ENCODE data around the gene MYOCD. TPM values are rescaled to one million over a fixed set of nuclear protein-coding genes. Genes with fewer than 3 reads are reported as not detected.
A peak's percentile ranks its signal among the peaks of the same experiment; 100 is the strongest.

The MYOCD gene, protein sequence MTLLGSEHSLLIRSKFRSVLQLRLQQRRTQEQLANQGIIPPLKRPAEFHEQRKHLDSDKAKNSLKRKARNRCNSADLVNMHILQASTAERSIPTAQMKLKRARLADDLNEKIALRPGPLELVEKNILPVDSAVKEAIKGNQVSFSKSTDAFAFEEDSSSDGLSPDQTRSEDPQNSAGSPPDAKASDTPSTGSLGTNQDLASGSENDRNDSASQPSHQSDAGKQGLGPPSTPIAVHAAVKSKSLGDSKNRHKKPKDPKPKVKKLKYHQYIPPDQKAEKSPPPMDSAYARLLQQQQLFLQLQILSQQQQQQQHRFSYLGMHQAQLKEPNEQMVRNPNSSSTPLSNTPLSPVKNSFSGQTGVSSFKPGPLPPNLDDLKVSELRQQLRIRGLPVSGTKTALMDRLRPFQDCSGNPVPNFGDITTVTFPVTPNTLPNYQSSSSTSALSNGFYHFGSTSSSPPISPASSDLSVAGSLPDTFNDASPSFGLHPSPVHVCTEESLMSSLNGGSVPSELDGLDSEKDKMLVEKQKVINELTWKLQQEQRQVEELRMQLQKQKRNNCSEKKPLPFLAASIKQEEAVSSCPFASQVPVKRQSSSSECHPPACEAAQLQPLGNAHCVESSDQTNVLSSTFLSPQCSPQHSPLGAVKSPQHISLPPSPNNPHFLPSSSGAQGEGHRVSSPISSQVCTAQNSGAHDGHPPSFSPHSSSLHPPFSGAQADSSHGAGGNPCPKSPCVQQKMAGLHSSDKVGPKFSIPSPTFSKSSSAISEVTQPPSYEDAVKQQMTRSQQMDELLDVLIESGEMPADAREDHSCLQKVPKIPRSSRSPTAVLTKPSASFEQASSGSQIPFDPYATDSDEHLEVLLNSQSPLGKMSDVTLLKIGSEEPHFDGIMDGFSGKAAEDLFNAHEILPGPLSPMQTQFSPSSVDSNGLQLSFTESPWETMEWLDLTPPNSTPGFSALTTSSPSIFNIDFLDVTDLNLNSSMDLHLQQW
- 0.05 TPM for total RNA-seq
- polyA plus RNA-seq: 0.80 TPM
- long read RNA-seq, donor 1: 0 reads
- long read RNA-seq, donor 2: 0 reads
- long read RNA-seq, donor 3: 0 reads
- long read RNA-seq, donor 4: 0 reads
- long read RNA-seq, donor 5: 0 reads
- long read RNA-seq, donor 6: 0 reads
- long read RNA-seq, donor 7: 0 reads
- long read RNA-seq, donor 8: 0 reads
- long read RNA-seq, donor 9: 0 reads
- long read RNA-seq, donor 10: 0 reads

DNA sequence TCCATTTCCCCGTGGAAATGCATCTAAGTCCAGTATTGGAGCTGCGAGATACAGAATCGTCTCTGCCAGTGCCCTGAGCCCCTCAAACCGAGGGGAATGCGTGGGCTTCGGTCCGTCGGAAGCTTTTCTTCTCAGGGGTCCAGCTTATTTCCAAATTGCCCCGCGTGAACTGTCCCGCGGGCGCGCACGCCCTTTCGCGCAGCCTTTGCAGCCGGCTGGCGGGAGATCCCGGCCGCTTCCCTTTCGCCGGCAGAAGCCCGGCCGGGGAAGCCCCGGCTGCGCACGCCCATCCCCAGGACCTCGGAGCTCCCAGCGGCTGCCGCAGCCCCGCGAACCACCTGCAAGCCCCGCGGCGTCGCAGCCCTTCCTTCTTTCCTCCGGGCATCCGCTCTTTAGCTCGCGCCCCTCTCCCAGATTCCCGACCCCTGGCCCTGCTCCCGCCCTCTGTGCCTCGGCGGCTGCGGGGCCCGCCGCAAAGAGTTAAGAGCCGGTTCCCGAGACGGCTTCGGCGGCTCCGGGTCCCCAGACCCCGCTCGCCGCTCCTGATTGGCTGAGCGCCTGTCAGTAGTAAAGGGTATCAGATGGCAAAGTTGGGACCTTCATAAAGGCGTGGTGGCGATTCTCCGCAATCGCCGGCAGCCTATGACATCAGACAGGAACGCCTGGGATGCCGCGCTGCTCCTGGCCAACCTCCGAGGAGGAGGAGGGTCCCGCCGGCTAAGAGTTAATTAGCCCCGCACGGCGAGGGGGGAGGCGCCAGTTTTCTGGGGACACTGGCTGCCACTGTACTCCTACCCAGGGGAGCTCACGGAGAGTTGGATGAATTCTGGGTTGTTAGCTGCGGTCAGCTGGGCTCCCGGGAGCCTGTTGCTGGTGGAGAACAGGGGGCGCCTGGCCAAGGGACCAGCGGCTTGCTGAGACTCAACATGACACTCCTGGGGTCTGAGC, at the start of gene MYOCD:
Gene MYOCD (plus strand): TSS at position 628 of the 948 bp plus-strand sequence. CDS start 299 bp downstream, at position 927.
- 3% methylated on average over 78 of the region's 78 CpGs for WGBS
- Histone ChIP-seq H3K4me3 (ENCODE audit: low read length in 2 of 2) (peak within 1 kb of the TSS in 1 of 2 donors; percentile 8), H3K27ac (ENCODE audit: low read depth in 1 of 2, low read length in 1 of 2) (no peak within 1 kb of the TSS), H3K9me3 (ENCODE audit: control insufficient read depth in 2 of 2, insufficient read depth in 1 of 2, low read length in 1 of 2) (no peaks in the 10 kb centered on the region), H3K36me3 (ENCODE audit: control insufficient read depth in 2 of 2, insufficient read depth in 2 of 2, low read length in 1 of 2) (no peaks in the 10 kb centered on the region), H3K27me3 (ENCODE audit: control insufficient read depth in 2 of 2, insufficient read depth in 1 of 2, low read length in 1 of 2) (peaks cover 11 to 35% of the 10 kb centered on the region in 2 donors), H3K4me1 (ENCODE audit: control insufficient read depth in 2 of 2, insufficient read depth in 2 of 2, low read length in 2 of 2) (no peaks in the 10 kb centered on the region)
- DNase-seq (ENCODE audit: low read depth in 6 of 9, low spot score in 9 of 9): no peak

DNA sequence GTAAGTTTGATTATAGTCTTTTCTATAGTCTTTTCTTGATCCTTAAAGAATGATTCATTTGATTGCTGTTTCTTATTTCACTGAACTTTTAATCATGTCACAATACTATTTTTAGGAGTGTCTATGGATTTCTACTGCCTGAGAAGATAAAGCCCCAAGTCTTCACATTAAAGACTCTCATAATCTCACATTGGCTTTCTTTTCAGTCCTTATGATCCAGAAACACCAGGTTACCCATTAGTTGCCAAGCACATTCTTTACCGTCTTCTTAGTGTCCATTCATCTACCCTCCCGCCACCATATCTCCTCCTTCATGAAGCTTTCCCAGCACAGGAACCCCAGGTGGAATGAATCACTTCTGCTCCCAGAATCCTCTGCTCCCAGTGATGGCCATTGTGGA, 49.5 kb upstream of the MYOCD start:
- DNase-seq (ENCODE audit: low read depth in 6 of 9, low spot score in 9 of 9): no peak
- no peaks in the 10 kb centered on the region for H3K9me3 ChIP-seq (ENCODE audit: control insufficient read depth in 2 of 2, insufficient read depth in 1 of 2, low read length in 1 of 2)
- WGBS: 96% methylated on average over 2 of the region's 2 CpGs
- H3K27ac ChIP-seq (ENCODE audit: low read depth in 1 of 2, low read length in 1 of 2): no peak overlapping the region
- H3K4me3 ChIP-seq (ENCODE audit: low read length in 2 of 2): no peak overlapping the region
- no peaks in the 10 kb centered on the region for H3K36me3 ChIP-seq (ENCODE audit: control insufficient read depth in 2 of 2, insufficient read depth in 2 of 2, low read length in 1 of 2)
- no peaks in the 10 kb centered on the region for H3K27me3 ChIP-seq (ENCODE audit: control insufficient read depth in 2 of 2, insufficient read depth in 1 of 2, low read length in 1 of 2)
- no peaks in the 10 kb centered on the region for H3K4me1 ChIP-seq (ENCODE audit: control insufficient read depth in 2 of 2, insufficient read depth in 2 of 2, low read length in 2 of 2)

DNA sequence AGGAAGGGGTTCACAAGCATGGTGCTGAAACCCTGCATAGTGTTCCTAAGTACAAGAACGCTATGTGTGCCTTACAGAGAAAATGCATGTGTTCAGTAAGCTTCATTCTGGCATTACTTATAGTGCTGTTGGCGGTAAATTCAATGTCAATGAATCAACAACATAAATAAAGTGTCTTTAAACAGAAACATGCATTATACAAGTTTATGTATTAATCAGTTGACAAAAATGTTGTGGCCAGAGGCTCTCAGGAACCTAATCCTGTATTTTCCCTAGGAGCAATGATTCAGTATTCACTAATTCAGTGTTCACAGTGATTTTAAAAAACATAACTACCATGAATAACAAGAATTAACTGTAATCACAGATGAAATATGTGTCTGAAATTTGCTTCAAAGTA, 47.1 kb upstream of the MYOCD start:
- Histone ChIP-seq H3K4me1 (ENCODE audit: control insufficient read depth in 2 of 2, insufficient read depth in 2 of 2, low read length in 2 of 2) (no peaks in the 10 kb centered on the region), H3K27me3 (ENCODE audit: control insufficient read depth in 2 of 2, insufficient read depth in 1 of 2, low read length in 1 of 2) (no peaks in the 10 kb centered on the region), H3K4me3 (ENCODE audit: low read length in 2 of 2) (no peak overlapping the region), H3K36me3 (ENCODE audit: control insufficient read depth in 2 of 2, insufficient read depth in 2 of 2, low read length in 1 of 2) (no peaks in the 10 kb centered on the region), H3K9me3 (ENCODE audit: control insufficient read depth in 2 of 2, insufficient read depth in 1 of 2, low read length in 1 of 2) (no peaks in the 10 kb centered on the region), H3K27ac (ENCODE audit: low read depth in 1 of 2, low read length in 1 of 2) (no peak overlapping the region)
- 93% methylated on average over 2 of the region's 2 CpGs for WGBS
- no peak for DNase-seq (ENCODE audit: low read depth in 6 of 9, low spot score in 9 of 9)

DNA sequence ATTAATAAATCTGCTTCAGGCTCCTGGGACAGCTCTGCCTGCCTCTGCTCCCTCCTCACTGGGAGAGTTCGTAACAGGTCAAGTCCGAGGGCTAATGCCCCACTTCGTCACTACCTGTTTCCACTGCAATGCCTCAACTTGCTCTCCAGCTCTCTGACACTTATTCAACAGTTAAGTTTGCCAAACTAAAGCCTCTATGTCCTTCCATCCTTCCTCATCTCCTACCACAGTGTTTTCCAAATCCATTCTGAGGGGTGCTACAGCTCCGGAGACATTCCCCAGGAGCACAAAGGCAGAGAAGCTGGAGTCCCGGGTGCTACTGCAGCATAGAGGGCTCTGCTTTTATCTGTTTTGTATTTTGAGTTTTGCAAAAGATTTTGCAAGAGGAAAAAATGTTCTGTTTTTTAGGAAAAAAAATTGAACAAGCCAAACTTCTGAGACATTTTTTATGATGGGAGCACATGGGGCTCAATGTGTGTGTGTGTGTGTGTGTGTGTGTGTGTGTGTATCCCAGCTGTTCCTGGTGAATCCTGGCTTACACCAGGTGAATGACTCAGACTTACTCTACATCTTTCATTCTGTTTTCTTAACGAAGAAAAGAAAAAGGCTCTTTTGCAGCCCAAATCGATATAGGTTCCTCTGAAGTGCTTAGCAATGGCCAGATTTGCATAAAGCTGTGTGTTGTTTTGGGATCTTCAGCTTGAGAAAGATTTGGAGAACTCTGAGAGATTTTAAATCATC, 46.1 kb upstream of the MYOCD start:
- 81% methylated on average over 7 of the region's 7 CpGs for whole genome bisulfite sequencing
- H3K27me3 ChIP-seq (ENCODE audit: control insufficient read depth in 2 of 2, insufficient read depth in 1 of 2, low read length in 1 of 2): no peaks in the 10 kb centered on the region
- no peak overlapping the region for H3K27ac ChIP-seq (ENCODE audit: low read depth in 1 of 2, low read length in 1 of 2)

DNA sequence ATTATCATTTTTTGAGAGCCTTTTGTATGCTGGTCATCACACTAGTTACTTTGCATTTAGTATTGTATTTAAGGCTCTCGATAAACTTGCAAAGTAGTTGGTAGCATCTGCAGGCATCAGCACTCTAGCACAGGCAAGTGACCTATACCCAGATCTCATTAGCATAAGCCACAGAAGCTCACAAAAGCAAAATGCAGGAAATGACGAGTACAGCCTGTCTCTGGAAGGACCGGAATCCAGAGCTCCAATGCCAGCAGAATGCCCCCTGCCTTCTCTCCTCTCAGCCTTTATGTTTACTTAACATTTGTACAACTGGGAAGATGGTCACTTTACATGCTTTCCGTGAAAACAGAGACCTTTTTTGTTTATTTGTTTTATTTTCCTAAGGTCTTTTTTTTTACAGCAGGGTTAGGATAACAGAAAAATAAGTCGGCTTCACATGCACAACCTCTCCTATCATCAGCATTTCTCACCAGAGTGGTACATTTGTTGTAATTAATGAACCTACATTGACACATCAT, 45.4 kb upstream of the MYOCD start:
- 69% methylated on average over 5 of the region's 5 CpGs for WGBS
- no peaks in the 10 kb centered on the region for H3K4me1 ChIP-seq (ENCODE audit: control insufficient read depth in 2 of 2, insufficient read depth in 2 of 2, low read length in 2 of 2)
- H3K27me3 ChIP-seq (ENCODE audit: control insufficient read depth in 2 of 2, insufficient read depth in 1 of 2, low read length in 1 of 2): no peaks in the 10 kb centered on the region
- no peak overlapping the region for H3K4me3 ChIP-seq (ENCODE audit: low read length in 2 of 2)
- no peaks in the 10 kb centered on the region for H3K36me3 ChIP-seq (ENCODE audit: control insufficient read depth in 2 of 2, insufficient read depth in 2 of 2, low read length in 1 of 2)
- no peak for DNase-seq (ENCODE audit: low read depth in 6 of 9, low spot score in 9 of 9)
- no peak overlapping the region for H3K27ac ChIP-seq (ENCODE audit: low read depth in 1 of 2, low read length in 1 of 2)
- H3K9me3 ChIP-seq (ENCODE audit: control insufficient read depth in 2 of 2, insufficient read depth in 1 of 2, low read length in 1 of 2): no peaks in the 10 kb centered on the region

More for the DNA sequence above, 46.1 kb upstream of the MYOCD start:
- H3K36me3 ChIP-seq (ENCODE audit: control insufficient read depth in 2 of 2, insufficient read depth in 2 of 2, low read length in 1 of 2): no peaks in the 10 kb centered on the region
- no peaks in the 10 kb centered on the region for H3K4me1 ChIP-seq (ENCODE audit: control insufficient read depth in 2 of 2, insufficient read depth in 2 of 2, low read length in 2 of 2)
- DNase-seq (ENCODE audit: low read depth in 6 of 9, low spot score in 9 of 9): no peak
- no peak overlapping the region for H3K4me3 ChIP-seq (ENCODE audit: low read length in 2 of 2)
- H3K9me3 ChIP-seq (ENCODE audit: control insufficient read depth in 2 of 2, insufficient read depth in 1 of 2, low read length in 1 of 2): no peaks in the 10 kb centered on the region

DNA sequence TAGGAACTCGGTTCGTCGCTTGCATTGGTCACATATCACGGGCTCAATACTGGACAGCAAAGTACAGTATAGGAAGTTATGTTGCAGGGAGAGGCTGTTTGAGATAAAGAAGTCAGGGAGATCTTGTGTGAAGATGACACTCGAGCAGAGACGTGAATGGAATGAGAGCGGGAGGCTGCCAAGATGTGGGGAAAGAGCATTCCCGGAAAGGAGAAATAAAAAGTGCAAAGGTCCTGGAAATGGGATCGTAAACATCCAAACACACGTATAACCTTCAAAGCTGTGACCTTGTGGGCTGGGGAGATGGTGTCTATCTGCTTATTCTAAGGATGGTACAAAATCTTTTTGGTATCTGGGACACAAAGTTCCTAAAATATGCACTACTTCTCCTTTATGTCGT, 43.0 kb upstream of the MYOCD start:
- no peaks in the 10 kb centered on the region for H3K27me3 ChIP-seq (ENCODE audit: control insufficient read depth in 2 of 2, insufficient read depth in 1 of 2, low read length in 1 of 2)
- no peak overlapping the region for H3K4me3 ChIP-seq (ENCODE audit: low read length in 2 of 2)
- H3K27ac ChIP-seq (ENCODE audit: low read depth in 1 of 2, low read length in 1 of 2): no peak overlapping the region
- DNase-seq (ENCODE audit: low read depth in 6 of 9, low spot score in 9 of 9): no peak
- no peaks in the 10 kb centered on the region for H3K9me3 ChIP-seq (ENCODE audit: control insufficient read depth in 2 of 2, insufficient read depth in 1 of 2, low read length in 1 of 2)
- 83% methylated on average over 11 of the region's 11 CpGs for WGBS
- H3K36me3 ChIP-seq (ENCODE audit: control insufficient read depth in 2 of 2, insufficient read depth in 2 of 2, low read length in 1 of 2): no peaks in the 10 kb centered on the region
- no peaks in the 10 kb centered on the region for H3K4me1 ChIP-seq (ENCODE audit: control insufficient read depth in 2 of 2, insufficient read depth in 2 of 2, low read length in 2 of 2)

DNA sequence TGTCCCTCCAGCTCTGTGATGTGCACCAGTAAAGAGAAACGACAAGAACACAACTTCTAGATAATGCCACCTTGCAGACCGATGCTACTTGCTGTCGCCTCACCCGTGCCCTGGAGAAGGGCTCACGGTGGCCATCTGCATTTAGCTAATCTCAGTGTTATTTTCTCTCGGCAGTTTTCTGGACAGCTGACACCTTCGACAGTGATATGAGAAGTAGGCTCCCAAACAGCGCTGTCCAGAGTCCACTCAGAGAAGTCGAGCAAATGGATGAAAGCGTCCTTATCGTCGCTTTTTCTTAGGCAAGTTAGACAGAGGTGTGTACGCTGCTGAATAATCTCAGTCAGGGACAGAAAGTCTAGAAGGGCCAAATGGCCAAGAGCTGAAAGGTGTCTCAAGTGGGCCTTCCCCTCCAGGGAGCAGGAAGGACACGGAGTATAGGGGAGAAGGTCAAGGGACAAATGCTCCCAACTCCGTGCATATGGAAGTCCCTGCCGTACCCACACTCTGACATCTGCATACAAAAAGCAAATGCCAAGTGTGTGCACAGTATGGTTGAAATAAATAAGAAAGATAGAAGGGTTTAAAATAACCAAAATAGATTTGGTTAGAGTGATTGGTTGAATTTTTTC, 42.4 kb upstream of the MYOCD start:
- Histone ChIP-seq H3K27ac (ENCODE audit: low read depth in 1 of 2, low read length in 1 of 2) (no peak overlapping the region), H3K36me3 (ENCODE audit: control insufficient read depth in 2 of 2, insufficient read depth in 2 of 2, low read length in 1 of 2) (no peaks in the 10 kb centered on the region), H3K4me1 (ENCODE audit: control insufficient read depth in 2 of 2, insufficient read depth in 2 of 2, low read length in 2 of 2) (no peaks in the 10 kb centered on the region), H3K27me3 (ENCODE audit: control insufficient read depth in 2 of 2, insufficient read depth in 1 of 2, low read length in 1 of 2) (no peaks in the 10 kb centered on the region), H3K9me3 (ENCODE audit: control insufficient read depth in 2 of 2, insufficient read depth in 1 of 2, low read length in 1 of 2) (no peaks in the 10 kb centered on the region), H3K4me3 (ENCODE audit: low read length in 2 of 2) (no peak overlapping the region)
- WGBS: 86% methylated on average over 16 of the region's 16 CpGs
- DNase-seq (ENCODE audit: low read depth in 6 of 9, low spot score in 9 of 9): no peak

All from thymus (tissue), 14 donors.